ENCODE measurements around the gene LIPG.
"Not testable (repeated sequence)": the region's sequence is repeated elsewhere in the genome, so short reads cannot be mapped to it uniquely, and the experiment has no call there.

LIPG gene

GRCh38 chr18:49561289-49562193 lies at the start of gene LIPG:
LIPG (plus strand) TSS chr18:49562057; CDS start chr18:49562309, 252 bp downstream.
- DNase-seq, result peak; percentile 98

GRCh38 chr18:49512876-49513275 lies 49.0 kb upstream of the LIPG start:
- DNase-seq, result not testable (repeated sequence)

GRCh38 chr18:49514577-49514976 lies 47.3 kb upstream of the LIPG start:
- no peak for DNase-seq

GRCh38 chr18:49515003-49515402 lies 46.9 kb upstream of the LIPG start:
- not testable (repeated sequence) for DNase-seq

DNA sequence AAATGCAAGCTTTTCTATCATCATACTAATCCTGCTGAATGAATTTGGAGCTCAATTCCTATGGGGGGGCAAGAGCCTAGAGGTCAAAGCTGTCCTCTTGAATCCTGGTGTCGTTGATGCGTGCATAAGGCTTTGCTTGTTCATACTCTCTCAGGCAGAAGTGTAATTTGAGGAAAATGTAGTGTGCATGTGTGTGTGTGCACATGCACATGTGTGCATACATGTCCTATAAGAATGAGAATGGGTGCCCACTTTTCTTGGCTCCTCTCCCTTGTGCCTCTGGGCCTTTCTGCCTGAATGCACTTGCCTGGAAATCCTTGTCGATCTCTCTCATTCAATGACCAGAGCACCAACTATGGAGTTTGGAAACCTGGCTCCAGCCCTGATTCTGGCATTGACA lies 46.3 kb upstream of the LIPG start:
- no peak for DNase-seq

- no peak for DNase-seq
Observed at GRCh38 chr18:49517483-49517882, 44.4 kb upstream of the LIPG start.

DNA sequence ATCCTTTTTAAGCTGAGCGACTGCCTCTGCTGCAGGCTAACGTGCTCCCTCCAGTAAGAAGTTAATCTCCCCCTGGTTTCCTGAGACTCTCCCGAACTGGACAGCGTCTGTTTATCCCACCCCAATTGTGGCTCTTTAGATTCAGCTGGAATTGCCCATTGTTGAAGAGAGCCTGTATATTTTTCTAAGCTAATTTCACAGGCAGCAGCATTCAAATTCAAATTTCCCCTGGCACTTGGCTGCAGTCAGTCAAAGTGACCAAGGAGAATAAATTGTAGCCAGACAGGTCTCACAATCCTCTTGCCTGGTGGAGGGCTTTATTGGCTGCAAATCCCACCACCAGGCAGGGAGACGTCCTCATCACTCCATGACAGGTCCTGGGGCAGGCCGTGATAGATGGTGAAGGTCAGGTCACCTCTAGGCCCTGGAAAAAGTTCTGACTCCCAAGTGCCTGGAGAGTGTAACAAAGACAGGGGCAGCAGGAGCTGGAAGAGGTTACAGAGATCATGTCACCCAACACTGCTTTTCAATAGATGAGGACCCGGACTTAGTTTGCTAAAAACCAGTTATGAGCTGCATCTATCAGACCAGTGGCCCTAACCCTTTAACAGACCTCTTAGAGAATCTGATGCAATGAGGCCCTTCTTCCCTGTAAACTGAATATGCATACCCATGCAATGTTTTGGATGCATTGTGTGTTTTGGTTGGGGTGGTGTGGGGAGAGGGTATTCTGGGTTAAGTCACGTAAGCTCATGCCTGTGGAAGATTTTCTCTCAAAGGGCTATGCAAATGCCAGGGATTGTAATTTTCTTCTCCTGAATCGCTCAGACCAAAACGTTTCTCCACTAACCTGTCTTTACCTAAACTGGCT lies 42.5 kb upstream of the LIPG start:
- DNase-seq, result no peak

GRCh38 chr18:49520661-49521145 lies 41.2 kb upstream of the LIPG start:
- peak; percentile 68 for DNase-seq

DNA sequence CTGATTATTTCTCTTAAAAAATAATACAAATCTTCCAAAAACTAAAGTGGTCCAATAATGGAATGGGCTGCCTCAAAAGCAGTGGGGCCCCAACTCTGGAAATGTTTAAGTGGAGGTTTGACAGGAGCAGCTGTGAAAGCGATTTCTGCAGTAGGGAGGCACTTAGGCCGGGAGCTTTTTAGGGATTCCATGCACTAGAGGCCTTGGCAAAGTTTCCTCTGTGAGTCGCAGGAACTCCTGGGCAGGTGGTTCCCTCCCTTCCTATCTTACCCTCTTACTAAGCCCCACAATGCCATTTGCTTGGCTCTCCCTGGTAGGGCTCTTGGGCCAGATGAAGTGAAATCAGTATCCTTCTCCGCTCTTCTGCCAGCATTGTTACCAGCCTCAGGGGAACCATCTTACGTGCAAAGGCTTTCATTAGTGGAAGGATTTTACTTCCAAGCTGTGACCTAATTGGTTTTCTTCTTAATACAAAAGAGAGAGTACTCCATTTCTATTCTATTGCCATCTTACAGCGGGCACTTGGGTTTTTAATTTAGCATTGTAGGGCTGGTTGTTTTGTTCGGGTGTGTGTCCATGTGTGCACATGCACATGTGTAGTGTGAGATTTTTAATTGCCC lies 40.5 kb upstream of the LIPG start:
- no peak for DNase-seq

GRCh38 chr18:49523580-49524093 lies 38.2 kb upstream of the LIPG start:
- not testable (repeated sequence) for DNase-seq

GRCh38 chr18:49524349-49524748 lies 37.5 kb upstream of the LIPG start:
- DNase-seq, result peak; percentile 63

DNA sequence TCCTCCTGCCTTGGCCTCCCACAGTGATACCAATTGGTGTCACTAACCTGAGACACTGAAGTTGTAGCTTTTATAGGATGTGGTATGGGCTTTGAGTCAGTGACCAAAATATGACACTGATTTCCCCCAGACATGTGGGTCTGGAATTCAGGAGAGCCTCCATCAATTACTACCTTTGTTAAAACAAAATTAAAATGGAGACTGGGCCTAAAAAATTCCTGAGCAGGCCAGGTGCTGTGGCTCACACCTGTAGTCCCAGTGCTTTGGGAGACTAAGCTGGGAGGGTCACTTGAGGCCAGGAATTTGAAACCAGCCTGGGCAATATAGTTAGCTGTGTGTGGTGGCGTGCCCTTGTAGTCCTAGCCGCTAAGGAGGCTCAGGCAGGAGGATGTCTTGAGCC lies 36.9 kb upstream of the LIPG start:
- DNase-seq, result no peak

GRCh38 chr18:49525981-49526380 lies 35.9 kb upstream of the LIPG start:
- no peak for DNase-seq

DNA sequence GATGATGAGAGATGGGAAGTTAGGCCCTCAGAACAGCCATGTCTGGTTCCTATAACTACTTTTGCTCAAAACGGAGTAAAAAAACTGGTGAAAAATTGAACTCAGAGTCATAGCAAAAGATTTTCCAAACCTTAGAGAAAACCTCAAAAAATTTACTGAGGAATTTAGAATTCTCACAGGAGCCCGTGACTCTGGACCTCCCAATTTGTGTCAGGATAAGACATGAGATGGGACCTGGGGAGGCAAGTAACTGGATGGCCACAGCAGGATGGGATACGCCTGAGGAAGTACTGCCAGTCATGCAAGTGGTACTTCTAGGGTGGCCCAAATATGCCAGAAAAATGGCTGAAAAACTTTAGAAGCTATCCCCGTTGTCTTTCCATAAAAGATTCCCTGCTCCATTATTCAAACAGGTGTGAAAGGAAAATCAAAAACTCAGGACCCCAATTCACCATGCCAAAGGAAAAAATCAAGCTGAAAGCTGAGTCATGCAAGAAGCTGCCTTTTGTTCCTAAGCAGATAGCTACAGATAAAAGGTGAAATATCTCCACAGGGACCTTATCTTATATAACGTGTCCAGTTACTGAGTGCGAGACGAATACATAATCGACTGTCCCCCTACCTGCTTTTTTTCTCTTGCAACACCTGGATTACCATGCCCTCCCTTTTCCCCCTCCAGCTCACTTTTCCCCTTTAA lies 34.1 kb upstream of the LIPG start:
- DNase-seq, result peak; percentile 47

DNA sequence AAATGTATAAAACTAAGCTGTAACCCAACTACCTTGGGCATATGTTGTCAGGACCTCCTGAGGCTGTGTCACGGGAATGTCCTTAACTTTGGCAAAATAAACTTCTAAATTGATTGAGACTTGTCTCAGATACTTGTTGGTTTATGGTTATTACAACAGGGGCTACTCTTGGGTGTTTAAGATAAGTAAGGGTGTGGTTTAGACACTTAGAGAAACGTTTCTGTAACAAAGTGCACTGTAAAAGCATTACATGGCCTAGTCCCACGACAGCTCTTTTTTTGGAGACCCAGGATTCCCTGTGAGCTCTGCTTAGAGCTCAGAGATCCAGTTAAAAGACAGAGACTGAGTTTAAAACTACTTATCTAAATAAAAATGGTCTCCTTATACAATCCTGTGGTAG lies 32.3 kb upstream of the LIPG start:
- no peak for DNase-seq

DNA sequence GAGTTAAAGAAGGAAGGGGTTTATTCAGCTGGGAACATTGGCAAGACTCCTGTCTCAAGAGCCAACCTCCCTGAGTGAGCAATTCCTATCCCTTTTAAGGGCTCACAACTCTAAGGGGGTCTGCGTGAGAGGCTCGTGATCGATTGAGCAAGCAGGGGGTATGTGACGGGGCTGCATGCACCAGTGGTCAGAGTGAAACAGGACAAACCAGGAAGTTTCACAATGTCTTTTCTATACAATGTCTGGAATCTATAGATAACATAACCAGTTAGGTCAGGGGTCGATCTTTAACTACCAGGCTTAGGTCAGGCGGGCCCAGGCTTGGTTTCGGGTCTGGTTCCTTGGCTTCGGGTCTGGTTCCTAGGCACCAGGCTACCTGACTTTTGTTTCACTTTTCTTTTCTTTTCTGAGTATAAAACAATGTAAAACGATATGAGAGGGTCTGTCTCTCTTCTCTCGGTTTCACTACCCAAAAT lies 30.1 kb upstream of the LIPG start:
- DNase-seq, result no peak

DNA sequence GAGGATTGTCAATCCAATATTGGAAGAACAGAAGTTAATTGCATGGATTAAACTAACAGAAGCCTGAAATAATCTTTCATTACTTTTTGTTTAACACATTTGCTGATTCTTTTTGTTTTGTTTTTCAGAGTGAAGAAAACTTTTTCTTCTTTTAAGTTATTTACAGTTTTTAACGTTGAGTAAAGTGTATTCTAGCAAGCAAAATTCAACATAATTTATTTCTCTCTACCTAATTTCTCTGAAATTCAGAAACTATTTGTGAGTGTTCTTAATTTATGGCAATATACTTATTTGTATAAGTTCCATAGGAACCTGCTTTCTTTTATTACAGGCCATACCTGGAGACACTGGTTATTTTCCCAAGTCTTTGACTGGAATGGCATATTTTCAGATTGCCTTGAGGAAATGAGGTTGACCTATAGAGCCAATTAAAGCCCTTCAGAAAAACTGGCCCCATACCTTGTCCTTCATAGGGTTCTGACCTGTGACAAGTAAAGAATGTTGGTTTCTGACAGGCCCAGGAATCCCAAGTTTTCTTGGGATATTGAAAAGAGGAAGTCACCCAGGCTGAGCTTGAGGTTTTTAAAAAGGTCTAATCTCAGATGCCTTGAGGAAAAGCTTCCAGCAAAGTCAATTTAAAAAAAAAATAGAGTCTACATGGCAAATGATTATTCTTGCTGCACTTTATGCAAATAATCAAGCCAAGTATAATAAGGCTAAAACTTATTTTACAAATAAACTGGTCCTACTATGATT lies 26.8 kb upstream of the LIPG start:
- no peak for DNase-seq

DNA sequence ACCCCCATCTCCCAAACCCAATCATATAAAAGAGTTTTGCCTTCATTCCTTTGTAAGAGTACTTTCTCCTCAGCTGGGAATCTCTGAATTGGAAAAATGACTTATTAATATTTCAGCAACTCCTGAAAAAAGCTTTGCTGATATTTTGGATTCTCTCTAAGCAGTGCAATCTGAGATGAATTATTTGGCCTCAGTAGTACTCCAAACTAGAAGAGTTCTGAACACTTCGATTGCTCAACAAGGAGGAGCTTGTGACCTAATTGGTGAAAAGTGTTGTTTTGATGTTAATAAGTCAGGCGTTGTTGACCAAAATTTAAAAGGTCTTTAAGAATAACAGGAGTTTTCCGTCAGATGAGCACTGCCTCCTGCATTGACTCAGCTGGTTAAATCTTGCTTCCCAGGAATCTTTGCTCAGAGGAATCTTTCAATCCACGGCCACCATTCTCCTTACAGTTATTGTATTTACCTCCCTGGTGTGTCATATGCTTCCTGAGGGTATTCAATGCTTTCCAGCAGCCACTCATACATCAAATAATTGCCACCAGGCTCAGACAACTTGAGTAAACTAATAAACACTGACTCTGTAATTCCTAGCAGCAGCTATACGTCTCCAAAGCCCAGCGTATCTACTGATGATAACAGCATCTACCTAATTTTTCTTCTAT lies 24.5 kb upstream of the LIPG start:
- peak; percentile 41 for DNase-seq

DNA sequence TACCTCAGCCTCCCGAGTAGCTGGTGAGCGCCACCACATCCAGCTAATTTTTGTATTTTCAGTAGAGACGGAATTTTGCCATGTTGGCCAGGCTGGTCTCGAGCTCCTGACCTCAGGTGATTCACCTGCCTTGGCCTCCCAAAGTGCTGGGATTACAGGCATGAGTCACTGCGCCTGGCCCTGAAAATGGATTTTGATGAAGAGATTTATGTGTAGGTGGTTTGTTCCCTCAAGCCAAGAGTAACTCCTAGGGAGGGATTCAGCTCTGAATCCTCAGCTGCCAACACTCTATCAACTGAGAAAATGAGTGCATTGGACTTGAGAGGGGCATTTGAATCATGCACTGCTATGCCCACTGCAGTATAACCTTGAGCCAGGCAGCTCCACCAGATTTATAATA lies 17.5 kb upstream of the LIPG start:
- no peak for DNase-seq

DNA sequence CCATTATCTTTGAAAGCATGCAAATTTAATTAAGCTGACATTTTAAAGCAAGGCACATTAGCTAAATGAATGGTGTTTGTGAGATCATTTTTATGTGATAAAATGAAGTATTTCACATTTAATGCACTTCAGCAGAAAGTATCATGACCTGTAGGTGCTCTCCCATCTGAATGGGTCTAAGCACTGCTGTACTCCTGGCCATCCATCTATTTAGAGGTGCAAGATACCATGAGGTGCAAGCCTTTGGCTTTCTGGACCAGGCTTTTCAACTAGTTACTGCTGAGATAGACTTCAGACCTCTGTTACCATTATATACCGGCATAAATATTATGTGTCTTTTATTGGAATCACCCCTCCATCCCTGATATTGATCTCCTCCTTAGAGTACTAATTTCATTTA lies 15.6 kb upstream of the LIPG start:
- no peak for DNase-seq
